NB4 (cell line): ENCODE measurements around the gene PCNX4.
A peak's percentile ranks its signal among the peaks of the same experiment; 100 is the strongest.

ENCODE experiments used
- DNase-seq: peaks from one replicate; pipeline ENCODE4 v3.0.0; 2010; ENCODE audit warnings: low read depth
- H3K4me3 ChIP-seq: one replicate; pipeline ENCODE4 v1.5.1; 2011; ENCODE audit warnings: mild to moderate bottlenecking, low read depth, low read length, moderate library complexity
- MAX ChIP-seq: IDR thresholded peaks from 2 replicates; pipeline ENCODE4 v1.6.1; 2011; ENCODE audit warnings: low read depth, low read length
- MYC ChIP-seq: IDR thresholded peaks from 2 replicates; pipeline ENCODE4 v1.6.1; 2011; ENCODE audit warnings: low read depth, low read length
- POLR2A ChIP-seq: IDR thresholded peaks from 2 replicates; pipeline ENCODE4 v1.6.1; 2011; ENCODE audit warnings: mild to moderate bottlenecking; ENCODE audit not compliant: insufficient read length; ENCODE audit errors: extremely low read depth
- TF ChIP-seq, protein P1 (sequence below): IDR thresholded peaks from one replicate; pipeline ENCODE4 v1.5.1; 2012; ENCODE audit warnings: low read depth, low read length

Gene PCNX4

GRCh38 chr14:60184905-60185555 lies 93.3 kb downstream of the PCNX4 start:
- no peak overlapping the region for H3K4me3 ChIP-seq
- peak; percentile 18 for DNase-seq
- no peak for TF ChIP-seq MYC
- TF ChIP-seq POLR2A: no peak
- TF ChIP-seq, protein P1, sequence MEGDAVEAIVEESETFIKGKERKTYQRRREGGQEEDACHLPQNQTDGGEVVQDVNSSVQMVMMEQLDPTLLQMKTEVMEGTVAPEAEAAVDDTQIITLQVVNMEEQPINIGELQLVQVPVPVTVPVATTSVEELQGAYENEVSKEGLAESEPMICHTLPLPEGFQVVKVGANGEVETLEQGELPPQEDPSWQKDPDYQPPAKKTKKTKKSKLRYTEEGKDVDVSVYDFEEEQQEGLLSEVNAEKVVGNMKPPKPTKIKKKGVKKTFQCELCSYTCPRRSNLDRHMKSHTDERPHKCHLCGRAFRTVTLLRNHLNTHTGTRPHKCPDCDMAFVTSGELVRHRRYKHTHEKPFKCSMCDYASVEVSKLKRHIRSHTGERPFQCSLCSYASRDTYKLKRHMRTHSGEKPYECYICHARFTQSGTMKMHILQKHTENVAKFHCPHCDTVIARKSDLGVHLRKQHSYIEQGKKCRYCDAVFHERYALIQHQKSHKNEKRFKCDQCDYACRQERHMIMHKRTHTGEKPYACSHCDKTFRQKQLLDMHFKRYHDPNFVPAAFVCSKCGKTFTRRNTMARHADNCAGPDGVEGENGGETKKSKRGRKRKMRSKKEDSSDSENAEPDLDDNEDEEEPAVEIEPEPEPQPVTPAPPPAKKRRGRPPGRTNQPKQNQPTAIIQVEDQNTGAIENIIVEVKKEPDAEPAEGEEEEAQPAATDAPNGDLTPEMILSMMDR: no peak
- no peak for TF ChIP-seq MAX

DNA sequence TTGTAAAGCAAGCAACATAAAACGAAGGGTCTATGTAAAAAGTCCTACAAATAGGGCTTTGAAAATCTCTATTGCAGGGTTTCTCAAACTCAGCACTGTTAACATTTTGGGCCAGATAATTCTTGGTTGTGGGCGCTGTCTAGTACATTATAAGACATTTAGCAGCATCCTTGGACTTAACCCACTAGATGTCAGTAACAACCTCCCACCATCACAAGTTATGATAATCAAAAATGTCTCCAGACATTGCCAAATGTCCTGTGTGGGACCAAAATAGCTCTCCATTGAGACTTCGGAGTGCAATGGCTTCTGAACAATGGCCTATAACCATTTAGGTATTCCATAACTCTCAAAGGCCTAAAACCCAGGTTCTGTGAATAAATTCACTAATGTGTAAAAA lies 96.4 kb downstream of the PCNX4 start:
- peak; percentile 45 for DNase-seq
- TF ChIP-seq, protein P1: peak; percentile 4
- TF ChIP-seq POLR2A: no peak
- no peak overlapping the region for H3K4me3 ChIP-seq

DNA sequence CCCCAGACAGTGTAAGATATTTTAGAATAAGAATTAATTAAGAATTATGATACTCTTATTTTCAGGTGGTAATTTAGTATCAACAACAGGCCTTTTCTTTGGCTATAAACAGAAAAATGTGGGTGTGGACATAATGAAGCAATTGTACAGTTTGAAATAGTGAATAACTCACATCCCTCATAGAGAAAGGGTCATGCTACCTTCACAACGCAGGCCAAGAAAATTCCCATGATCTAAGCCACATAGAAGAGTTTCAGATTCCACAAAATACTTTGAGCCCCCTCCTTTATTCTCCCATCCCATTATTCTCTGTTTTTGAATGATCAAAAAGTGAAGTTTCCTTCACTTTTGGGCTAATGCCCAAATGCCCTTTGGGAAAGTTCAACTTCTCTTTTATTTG lies 97.0 kb downstream of the PCNX4 start:
- DNase-seq: no peak
- no peak overlapping the region for H3K4me3 ChIP-seq
- TF ChIP-seq MYC (no peak), MAX (no peak), POLR2A (no peak)
- TF ChIP-seq, protein P1: no peak

GRCh38 chr14:60189923-60190840 lies 98.5 kb downstream of the PCNX4 start:
- TF ChIP-seq, protein P1: no peak
- no peak for TF ChIP-seq MAX
- H3K4me3 ChIP-seq: no peak overlapping the region
- no peak for DNase-seq

- DNase-seq: peak; percentile 16
- no peak overlapping the region for H3K4me3 ChIP-seq
- TF ChIP-seq, protein P1: no peak
- no peak for TF ChIP-seq MAX
- TF ChIP-seq POLR2A: no peak
- TF ChIP-seq MYC: no peak
Observed at GRCh38 chr14:60195179-60195810, 103.6 kb downstream of the PCNX4 start.
